ENCODE data around the gene KCNJ4.

The KCNJ4 gene

DNA sequence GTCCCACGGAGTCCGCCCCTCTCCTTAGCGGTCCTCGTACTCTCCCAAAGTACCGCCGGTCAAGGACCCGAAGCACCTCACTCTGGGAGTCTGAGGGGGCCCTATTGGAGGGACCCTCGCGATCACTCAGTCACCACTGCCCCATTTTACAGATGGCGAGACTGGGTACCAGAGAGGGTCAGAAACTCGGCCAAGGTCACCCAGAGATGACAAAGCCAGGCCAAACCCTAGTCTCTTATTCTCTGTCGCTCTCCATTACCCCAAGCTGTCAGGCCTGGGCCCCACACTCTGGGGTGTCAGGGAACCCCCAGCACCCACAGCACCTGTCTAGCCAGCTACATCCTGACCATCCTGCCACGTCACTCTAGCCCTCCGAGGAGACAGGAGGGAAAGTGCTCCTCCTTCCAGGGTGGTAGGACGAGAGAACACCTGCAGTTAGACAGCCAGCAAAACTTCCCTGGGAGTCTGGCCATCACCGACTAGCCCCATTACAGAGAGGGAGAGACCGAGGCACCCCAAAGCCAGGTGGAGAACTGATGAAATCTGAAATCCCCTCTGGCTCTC, 1.4 kb upstream of the KCNJ4 start:
- DNase-seq (ENCODE audit: extremely low read depth, low read depth), result no peak
- TF ChIP-seq, protein P1, sequence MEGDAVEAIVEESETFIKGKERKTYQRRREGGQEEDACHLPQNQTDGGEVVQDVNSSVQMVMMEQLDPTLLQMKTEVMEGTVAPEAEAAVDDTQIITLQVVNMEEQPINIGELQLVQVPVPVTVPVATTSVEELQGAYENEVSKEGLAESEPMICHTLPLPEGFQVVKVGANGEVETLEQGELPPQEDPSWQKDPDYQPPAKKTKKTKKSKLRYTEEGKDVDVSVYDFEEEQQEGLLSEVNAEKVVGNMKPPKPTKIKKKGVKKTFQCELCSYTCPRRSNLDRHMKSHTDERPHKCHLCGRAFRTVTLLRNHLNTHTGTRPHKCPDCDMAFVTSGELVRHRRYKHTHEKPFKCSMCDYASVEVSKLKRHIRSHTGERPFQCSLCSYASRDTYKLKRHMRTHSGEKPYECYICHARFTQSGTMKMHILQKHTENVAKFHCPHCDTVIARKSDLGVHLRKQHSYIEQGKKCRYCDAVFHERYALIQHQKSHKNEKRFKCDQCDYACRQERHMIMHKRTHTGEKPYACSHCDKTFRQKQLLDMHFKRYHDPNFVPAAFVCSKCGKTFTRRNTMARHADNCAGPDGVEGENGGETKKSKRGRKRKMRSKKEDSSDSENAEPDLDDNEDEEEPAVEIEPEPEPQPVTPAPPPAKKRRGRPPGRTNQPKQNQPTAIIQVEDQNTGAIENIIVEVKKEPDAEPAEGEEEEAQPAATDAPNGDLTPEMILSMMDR (IDR thresholded peaks at IDR 0.05; ENCODE audit: low read depth, low read length), result no peak

DNA sequence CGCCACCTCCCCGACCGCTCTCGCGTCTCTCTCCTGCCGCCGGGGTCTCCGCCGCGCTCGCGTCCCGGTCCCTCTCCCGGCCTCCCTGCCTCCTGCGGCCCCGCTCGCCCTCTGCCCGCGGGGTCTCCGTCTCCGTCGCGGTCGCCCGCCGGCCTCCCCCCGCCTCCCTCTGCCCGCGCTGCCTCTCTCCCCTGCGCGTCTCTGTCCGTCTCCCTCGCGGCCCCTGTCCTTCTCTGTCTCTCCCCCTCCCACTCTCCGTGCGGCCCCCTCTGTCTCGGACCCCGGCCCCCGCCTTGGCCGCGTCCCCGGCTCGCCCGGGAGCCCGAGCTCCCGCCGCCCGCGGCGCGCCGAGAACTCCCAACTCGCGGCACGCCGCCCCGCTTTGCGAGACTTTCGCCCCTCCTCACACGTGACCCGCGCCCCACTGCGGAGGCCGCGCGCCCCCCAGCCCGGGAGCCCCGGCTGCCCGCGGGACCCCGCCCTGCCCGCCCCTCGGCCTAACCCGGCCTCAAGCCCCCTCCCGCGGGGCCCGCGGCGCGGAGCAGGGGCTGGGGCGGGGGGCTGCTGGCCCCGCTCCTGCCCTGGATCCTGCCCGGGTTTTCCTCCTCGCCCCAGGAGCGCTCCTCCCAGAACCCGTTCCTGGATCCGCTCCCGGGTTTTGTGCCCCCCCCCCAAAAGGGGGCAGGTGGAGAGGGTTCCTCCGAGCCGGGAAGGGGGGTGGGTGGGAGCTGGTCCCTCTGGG, 702 bp upstream of the KCNJ4 start:
- no peak for DNase-seq (ENCODE audit: extremely low read depth, low read depth)
- TF ChIP-seq, protein P1 (IDR thresholded peaks at IDR 0.05; ENCODE audit: low read depth, low read length), result no peak

DNA sequence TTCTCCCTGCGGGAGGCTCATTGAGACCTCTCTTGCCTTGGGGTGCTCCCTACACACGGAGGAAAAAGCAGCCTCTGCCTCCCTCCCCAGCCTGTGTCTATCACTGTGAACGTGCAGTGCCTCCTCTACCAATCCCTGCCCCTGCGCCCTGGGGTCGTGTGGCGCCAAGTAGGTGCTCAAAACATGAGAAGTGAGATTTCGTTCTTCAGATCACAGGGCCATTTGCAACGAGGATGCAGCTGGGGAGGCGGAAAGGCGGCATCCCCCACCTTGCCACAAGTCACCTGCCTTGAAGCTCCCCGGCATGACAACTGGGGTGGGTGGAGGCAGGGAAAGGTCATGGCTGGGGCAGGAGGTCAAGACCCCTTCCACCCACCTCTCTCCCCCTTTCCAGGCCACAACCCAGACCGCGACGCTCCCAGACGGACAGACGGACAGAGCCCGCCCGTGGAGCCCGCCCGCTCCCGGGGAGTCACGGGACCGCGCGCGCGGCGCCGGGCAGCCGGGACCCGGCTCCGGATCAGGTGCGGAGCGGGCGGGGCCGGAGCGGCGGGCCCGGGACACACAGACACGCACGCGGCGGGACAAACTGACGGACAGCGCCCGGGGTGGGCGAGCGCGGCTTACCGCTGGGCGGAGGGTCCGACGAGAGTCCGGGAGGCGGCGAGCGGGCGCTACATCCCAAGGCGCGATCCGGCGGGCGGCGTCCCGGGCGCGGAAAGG, 485 bp downstream of the KCNJ4 start:
- TF ChIP-seq, protein P1 (IDR thresholded peaks at IDR 0.05; ENCODE audit: low read depth, low read length), result no peak
- DNase-seq (ENCODE audit: extremely low read depth, low read depth), result no peak

DNA sequence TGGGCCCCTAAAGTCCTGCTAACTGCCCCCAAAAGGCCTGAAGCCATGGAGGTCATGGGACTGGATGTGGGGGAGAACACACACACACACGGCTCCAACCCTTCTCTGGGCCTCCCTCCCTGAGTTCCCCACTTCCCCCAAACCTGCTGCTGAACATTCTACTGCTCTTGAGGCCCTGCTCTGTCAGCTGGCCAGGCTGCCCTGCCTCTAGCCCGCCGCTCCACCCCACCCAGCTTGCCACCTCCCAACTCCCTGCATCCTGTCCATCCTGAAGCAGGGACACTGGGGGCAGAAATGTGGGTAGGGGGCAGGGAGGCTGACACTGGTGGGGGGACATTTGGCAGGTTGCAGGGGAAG, 1.0 kb downstream of the KCNJ4 start:
- TF ChIP-seq, protein P1 (IDR thresholded peaks at IDR 0.05; ENCODE audit: low read depth, low read length), result no peak
- no peak for DNase-seq (ENCODE audit: extremely low read depth, low read depth)

DNA sequence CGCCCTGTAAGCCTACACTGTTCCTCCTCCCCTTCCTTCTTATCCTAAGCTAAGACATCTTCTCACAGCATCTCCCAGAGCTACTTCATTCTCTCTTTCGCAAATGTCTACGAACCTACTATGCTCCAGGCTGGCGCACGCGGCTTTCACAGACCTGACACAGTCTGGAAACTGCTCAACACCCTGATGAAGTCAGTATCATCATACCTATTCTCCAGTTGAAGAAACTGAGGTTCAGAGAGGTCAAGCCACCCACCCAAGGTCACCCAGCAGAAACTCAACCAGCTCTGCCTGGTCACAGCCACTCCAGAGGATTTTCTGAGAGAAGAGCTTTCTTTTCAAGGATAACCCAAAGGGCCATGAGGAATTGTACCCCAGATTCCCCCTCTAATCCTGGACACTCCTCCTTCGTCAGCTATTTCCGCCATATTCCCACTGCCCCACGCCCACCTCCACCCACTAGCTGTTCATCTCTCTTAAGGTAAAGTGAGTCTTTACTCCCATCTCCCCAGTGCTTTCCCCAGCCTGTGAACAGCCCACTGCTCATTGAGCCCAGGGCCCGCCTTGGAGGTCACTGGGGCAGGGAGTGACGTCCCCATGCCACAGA, 1.8 kb downstream of the KCNJ4 start:
- no peak for DNase-seq (ENCODE audit: extremely low read depth, low read depth)
- TF ChIP-seq, protein P1 (IDR thresholded peaks at IDR 0.05; ENCODE audit: low read depth, low read length), result no peak

DNA sequence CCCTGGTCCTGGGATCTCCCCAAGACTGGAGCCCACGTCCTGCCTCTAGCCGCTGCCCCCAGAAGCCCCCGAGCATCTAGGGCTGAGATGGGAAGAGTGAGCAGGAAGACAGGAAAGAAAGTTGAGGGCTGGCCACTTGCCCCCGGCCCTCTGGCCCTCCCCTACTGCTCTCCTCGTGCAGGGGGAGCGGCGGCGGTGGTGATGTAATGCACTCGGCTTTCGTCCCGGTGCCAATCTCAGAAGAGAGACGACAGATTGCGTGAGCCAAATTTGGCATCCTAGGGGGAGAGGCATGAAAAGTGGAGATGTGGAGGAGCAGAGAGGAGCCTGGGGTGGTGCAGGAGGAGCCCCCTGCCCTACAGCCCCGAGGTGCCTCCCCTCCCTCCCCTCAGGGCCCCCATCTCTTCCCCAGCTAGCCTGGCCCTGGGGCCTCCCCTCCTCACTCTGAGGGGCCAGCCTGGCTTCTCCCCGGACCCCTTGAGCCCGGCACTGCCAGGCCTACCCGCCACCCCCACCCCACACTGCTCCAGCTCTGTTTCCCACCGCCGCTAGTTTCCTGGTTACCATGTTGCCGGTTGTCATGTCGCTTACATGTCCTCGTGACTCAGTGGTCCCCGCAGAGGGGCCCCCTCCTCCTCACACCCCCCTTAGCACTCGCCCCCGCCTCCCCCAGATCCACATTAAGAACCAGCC, 2.5 kb downstream of the KCNJ4 start:
- DNase-seq (ENCODE audit: extremely low read depth, low read depth), result no peak
- TF ChIP-seq, protein P1 (IDR thresholded peaks at IDR 0.05; ENCODE audit: low read depth, low read length), result no peak

All from AG09319 (cell line).